ENCODE measurements around the gene PLLP. TPM values are rescaled to one million over a fixed set of nuclear protein-coding genes. Genes with fewer than 3 reads are reported as not detected.

Gene PLLP
- total RNA-seq, 1 donor from 2014 or later: 44.0 TPM

DNA sequence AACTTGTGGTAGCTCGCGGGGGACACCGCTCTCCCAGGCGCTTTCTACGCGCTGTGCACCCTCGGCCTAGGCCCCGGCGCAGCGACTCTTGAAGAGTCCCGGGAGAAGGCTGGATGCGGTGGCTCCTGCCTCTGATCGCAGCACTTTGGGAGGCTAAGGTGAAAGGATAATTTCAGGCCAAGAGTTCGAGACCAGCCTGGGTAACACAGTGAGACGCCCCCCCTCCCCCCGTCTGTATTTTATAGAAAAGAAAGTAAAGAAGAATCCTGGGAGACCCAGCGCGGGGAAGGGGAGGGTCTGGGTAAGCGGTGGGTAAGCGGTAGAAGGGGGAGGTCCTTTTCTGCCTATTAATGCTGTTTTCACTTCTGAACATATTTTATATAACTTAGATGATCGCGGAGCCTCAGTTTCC, 486 bp upstream of the PLLP start:
- Histone ChIP-seq H3K36me3 (no peaks in the 10 kb centered on the region), H3K4me1 (peaks cover 25% of the 10 kb centered on the region), H3K9me3 (no peaks in the 10 kb centered on the region), H3K27me3 (no peaks in the 10 kb centered on the region), H3K4me3 (peak overlapping the region; percentile 55 to 57), H3K27ac (peak overlapping the region; percentile 57)
- no peak for DNase-seq (ENCODE audit: extremely low spot score in 2 of 2)
- TF ChIP-seq, protein P1, sequence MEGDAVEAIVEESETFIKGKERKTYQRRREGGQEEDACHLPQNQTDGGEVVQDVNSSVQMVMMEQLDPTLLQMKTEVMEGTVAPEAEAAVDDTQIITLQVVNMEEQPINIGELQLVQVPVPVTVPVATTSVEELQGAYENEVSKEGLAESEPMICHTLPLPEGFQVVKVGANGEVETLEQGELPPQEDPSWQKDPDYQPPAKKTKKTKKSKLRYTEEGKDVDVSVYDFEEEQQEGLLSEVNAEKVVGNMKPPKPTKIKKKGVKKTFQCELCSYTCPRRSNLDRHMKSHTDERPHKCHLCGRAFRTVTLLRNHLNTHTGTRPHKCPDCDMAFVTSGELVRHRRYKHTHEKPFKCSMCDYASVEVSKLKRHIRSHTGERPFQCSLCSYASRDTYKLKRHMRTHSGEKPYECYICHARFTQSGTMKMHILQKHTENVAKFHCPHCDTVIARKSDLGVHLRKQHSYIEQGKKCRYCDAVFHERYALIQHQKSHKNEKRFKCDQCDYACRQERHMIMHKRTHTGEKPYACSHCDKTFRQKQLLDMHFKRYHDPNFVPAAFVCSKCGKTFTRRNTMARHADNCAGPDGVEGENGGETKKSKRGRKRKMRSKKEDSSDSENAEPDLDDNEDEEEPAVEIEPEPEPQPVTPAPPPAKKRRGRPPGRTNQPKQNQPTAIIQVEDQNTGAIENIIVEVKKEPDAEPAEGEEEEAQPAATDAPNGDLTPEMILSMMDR (IDR thresholded peaks at IDR 0.05): no peak
- TF ChIP-seq POLR2A (IDR thresholded peaks at IDR 0.05) (no peak), POLR2AphosphoS5 (IDR thresholded peaks at IDR 0.05; ENCODE audit: insufficient read depth in 1 of 2, low read depth in 1 of 2) (no peak)
- intact Hi-C loops (cut with DNase I): no loop called here

DNA sequence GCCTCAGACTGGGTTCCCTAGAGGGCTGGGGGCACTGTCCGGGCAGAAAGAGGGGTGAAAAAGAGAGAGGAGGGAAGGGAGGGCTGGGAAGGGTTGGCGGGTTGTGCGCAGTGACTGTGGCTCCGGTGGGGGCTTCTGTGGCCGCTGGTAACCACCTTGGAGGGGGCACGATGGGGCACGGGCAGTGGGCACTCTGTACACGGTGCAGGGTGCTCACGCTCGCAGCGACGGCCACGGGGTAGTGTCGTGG, 588 bp downstream of the PLLP start:
- Histone ChIP-seq H3K4me1 (peaks cover 29% of the 10 kb centered on the region), H3K9me3 (no peaks in the 10 kb centered on the region), H3K27me3 (no peaks in the 10 kb centered on the region), H3K27ac (peak overlapping the region; percentile 57), H3K36me3 (no peaks in the 10 kb centered on the region), H3K4me3 (peak overlapping the region; percentile 55 to 57)
- intact Hi-C loops (cut with DNase I): no loop called here
- TF ChIP-seq POLR2A (IDR thresholded peaks at IDR 0.05) (no peak), POLR2AphosphoS5 (IDR thresholded peaks at IDR 0.05; ENCODE audit: insufficient read depth in 1 of 2, low read depth in 1 of 2) (no peak)
- TF ChIP-seq, protein P1 (IDR thresholded peaks at IDR 0.05): no peak
- DNase-seq (ENCODE audit: extremely low spot score in 2 of 2): no peak

DNA sequence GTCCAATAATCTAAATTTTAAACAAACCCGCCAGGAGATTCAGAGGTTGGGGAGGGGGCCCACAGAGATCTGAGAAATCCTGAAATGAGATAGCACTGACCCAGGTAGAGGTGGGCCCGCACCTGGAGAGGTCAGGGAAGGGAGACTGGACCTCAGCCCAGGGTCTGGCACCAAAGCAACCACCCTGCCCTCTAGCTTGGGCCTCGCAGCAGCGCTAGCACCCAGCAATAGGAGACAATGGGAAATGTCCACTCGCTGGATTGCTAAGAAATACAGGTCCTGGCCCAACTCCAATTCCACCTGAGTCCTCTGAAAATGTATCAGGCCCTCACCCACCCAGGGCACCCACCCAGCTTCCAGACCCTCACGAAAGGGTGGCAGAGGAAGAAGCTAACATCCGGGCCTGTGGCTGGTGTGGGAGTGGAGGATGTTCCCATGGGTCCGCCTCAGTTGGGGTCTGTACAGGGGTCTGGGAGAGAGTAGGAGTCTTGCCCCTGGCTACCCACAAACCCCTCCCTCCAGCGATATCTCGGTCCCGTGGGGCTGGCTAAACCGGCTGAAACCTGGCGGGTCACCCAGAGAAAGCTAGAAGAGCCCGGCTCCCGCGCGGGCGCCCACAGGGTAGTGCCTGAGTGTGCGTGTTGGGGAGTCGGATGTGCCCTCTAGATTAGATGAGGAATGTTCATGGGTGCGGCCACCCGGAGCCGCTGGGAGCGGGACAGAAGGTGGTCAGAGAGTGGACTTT, 1.1 kb downstream of the PLLP start:
- DNase-seq (ENCODE audit: extremely low spot score in 2 of 2): no peak
- TF ChIP-seq POLR2A (IDR thresholded peaks at IDR 0.05) (no peak), POLR2AphosphoS5 (IDR thresholded peaks at IDR 0.05; ENCODE audit: insufficient read depth in 1 of 2, low read depth in 1 of 2) (no peak)
- TF ChIP-seq, protein P1 (IDR thresholded peaks at IDR 0.05): no peak
- Histone ChIP-seq H3K4me1 (peaks cover 29% of the 10 kb centered on the region), H3K9me3 (no peaks in the 10 kb centered on the region), H3K4me3 (peak overlapping the region; percentile 55 to 57), H3K36me3 (no peaks in the 10 kb centered on the region), H3K27ac (peak overlapping the region; percentile 57), H3K27me3 (no peaks in the 10 kb centered on the region)
- intact Hi-C loops (cut with DNase I): no loop called here

DNA sequence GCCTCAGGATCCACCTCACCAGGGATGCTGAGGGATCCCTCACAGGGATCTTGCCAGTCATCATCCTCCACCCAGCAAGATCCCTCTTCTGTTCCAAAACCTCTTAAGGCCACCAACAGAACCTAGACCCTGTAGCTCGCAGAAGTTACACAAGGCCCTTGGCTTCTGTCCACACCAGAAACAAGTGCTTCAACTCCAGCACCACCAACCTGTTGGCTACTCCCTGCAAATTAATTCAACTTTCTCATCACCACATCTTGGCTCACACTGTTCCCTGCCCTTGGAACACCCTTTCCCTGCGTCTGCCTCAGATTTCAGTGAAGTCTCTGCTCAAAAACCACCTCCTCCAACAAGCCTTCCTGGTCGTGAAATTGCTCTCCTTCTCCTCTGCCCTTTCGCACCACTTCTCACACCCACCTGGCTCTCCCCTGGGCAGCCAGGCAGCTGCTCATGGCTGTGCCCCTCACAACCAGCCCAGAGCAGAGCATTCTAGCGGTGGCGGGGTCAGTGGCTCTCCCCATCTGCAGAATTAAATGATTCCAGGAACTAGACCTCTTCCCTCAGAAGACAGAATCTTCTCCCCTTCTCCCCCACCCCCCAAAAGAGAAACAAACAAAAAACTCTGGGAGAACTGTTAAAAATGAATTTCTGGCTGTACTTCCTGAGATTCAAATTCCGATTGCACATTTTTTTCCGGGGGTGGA, 1.8 kb downstream of the PLLP start:
- Histone ChIP-seq H3K27me3 (no peaks in the 10 kb centered on the region), H3K4me3 (peak overlapping the region in 1 of 2 donors; percentile 57), H3K36me3 (no peaks in the 10 kb centered on the region), H3K4me1 (peaks cover 29% of the 10 kb centered on the region), H3K9me3 (no peaks in the 10 kb centered on the region), H3K27ac (no peak overlapping the region)
- no peak for DNase-seq (ENCODE audit: extremely low spot score in 2 of 2)
- TF ChIP-seq POLR2AphosphoS5 (IDR thresholded peaks at IDR 0.05; ENCODE audit: insufficient read depth in 1 of 2, low read depth in 1 of 2): no peak
- TF ChIP-seq POLR2A (IDR thresholded peaks at IDR 0.05): no peak
- TF ChIP-seq, protein P1 (IDR thresholded peaks at IDR 0.05): no peak
- intact Hi-C loops (cut with DNase I): no loop called here

DNA sequence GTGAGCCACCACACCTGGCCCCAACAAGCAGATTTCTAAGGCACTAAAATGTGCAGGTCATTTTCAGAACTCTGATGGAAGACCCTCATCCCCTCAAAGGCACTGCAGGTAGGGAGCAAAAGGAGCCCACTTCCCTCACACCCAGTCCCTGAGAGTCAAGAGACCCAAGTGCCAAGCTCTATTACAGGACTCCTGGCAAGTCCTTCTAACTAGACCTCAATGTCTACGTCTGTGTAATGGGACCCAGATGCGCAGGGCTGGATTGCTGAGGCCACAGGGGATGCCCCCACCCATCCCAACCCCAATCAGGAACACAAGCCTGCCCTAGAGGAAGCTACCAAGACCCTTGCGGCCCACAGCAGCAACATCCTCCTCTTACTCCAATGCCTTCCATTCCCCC, 2.7 kb downstream of the PLLP start:
- Histone ChIP-seq H3K27ac (no peak overlapping the region), H3K9me3 (no peaks in the 10 kb centered on the region), H3K4me3 (no peak overlapping the region), H3K4me1 (peaks cover 36% of the 10 kb centered on the region), H3K27me3 (no peaks in the 10 kb centered on the region), H3K36me3 (no peaks in the 10 kb centered on the region)
- intact Hi-C loops (cut with DNase I): no loop called here
- TF ChIP-seq, protein P1 (IDR thresholded peaks at IDR 0.05): no peak
- TF ChIP-seq POLR2AphosphoS5 (IDR thresholded peaks at IDR 0.05; ENCODE audit: insufficient read depth in 1 of 2, low read depth in 1 of 2) (no peak), POLR2A (IDR thresholded peaks at IDR 0.05) (no peak)
- no peak for DNase-seq (ENCODE audit: extremely low spot score in 2 of 2)
